ENCODE measurements around the gene MRPS14. TPM values are rescaled to one million over a fixed set of nuclear protein-coding genes. Genes with fewer than 3 reads are reported as not detected.

The MRPS14 gene
- total and polyA plus RNA-seq, 2 of the 4 experiments (the other 2 are of a cell fraction) = 22.0 to 23.1 TPM

- BruUV-seq (replicated peaks) = no TSS peak
Observed at GRCh38 chr1:174974711-174975119, 48.5 kb downstream of the MRPS14 start.

More at GRCh38 chr1:174974711-174975119, 48.5 kb downstream of the MRPS14 start:
- in situ Hi-C loops (cut with MboI; ENCODE audit: low sequenced_read_pairs) (loop anchor here (25.0 kb wide), 1 partner anchor 712 kb away; no protein-coding TSS in a partner anchor), intact Hi-C loops (cut with micrococcal nuclease) (no loop called here), dilution Hi-C loops (cut with HindIII; ENCODE audit: low sequenced_read_pairs, unreplicated experiment) (no loop called here)
- no peak overlapping the region for H3K23ac ChIP-seq (ENCODE audit: low read depth, low read length)
- H2BK20ac ChIP-seq (ENCODE audit: low read depth, low read length) = no peak overlapping the region
- no peak overlapping the region for H2BK5ac ChIP-seq (ENCODE audit: low read depth, low read length, poor library complexity, severe bottlenecking)
- H3K9me1 ChIP-seq (ENCODE audit: insufficient read depth, low read length) = no peaks in the 10 kb centered on the region
- ChIA-PET CTCF (no interaction called here), POLR2A (ENCODE audit: unreplicated experiment) (no interaction called here)
- H3K9ac ChIP-seq (ENCODE audit: low read depth, low read length) = no peak overlapping the region
- no peak overlapping the region for H2AK5ac ChIP-seq (ENCODE audit: low read depth, low read length)
- no peaks in the 10 kb centered on the region for H4K20me1 ChIP-seq (ENCODE audit: insufficient read depth, low read length)
- H3K27ac ChIP-seq (ENCODE audit: insufficient read depth, low read length) = no peak overlapping the region
- H4K5ac ChIP-seq (ENCODE audit: low read depth, low read length) = no peak overlapping the region
- no peak overlapping the region for H3K4me2 ChIP-seq (ENCODE audit: low read depth, low read length)
- H3K56ac ChIP-seq (ENCODE audit: extremely low read depth, insufficient read depth, low read length) = no peak overlapping the region
- no peak overlapping the region for H2AK9ac ChIP-seq (replicated peaks; ENCODE audit: low read depth, low read length, poor library complexity)
- no peak overlapping the region for H2AFZ ChIP-seq (replicated peaks; ENCODE audit: low read length, poor library complexity)
- no peak overlapping the region for H3K18ac ChIP-seq (ENCODE audit: low read depth, low read length)
- no peak overlapping the region for H4K8ac ChIP-seq (ENCODE audit: low read depth in 2 of 2, low read length in 2 of 2)
- no peak overlapping the region for H3K14ac ChIP-seq (replicated peaks; ENCODE audit: low read depth, low read length)
- H3K4ac ChIP-seq (ENCODE audit: low read depth, low read length) = no peak overlapping the region
- ATAC-seq (ENCODE audit: low read depth) = no peak
- no peaks in the 10 kb centered on the region for H3K36me3 ChIP-seq (ENCODE audit: control insufficient read depth, insufficient read depth, low read length)
- no peaks in the 10 kb centered on the region; the same call in 1 of the 2 replicates for H3K27me3 ChIP-seq (ENCODE audit: control insufficient read depth, insufficient read depth, low read length)
- no peak overlapping the region for H2BK15ac ChIP-seq (ENCODE audit: low read depth, low read length)
- no peak overlapping the region for H4K91ac ChIP-seq (ENCODE audit: insufficient read depth, low read depth, low read length)
- no peaks in the 10 kb centered on the region for H3K79me1 ChIP-seq (ENCODE audit: low read depth in 1 of 2, low read length in 2 of 2)
- no peaks in the 10 kb centered on the region for H3K9me3 ChIP-seq (ENCODE audit: control insufficient read depth, insufficient read depth, low read length)
- DNase-seq = no peak
- no peak overlapping the region for H2BK120ac ChIP-seq (ENCODE audit: low read depth, low read length)
- no CpG with 5 or more reads among the region's 2 CpGs for WGBS, 2 experiments (ENCODE audit: extremely low coverage in 2 of 2, insufficient read length in 1 of 2)
- H3K4me1 ChIP-seq (ENCODE audit: control insufficient read depth, insufficient read depth, low read length) = peaks cover 2% of the 10 kb centered on the region; the same call in 1 of the 2 replicates
- no peak overlapping the region for H3K4me3 ChIP-seq (ENCODE audit: insufficient read depth, low read depth, low read length)
- no peak for TF ChIP-seq CHD1 (IDR thresholded peaks at IDR 0.05; ENCODE audit: low read depth, low read length)
- TF ChIP-seq RAD21 (IDR thresholded peaks at IDR 0.05; ENCODE audit: low read length) = no peak
- no peak for TF ChIP-seq ELK1 (IDR thresholded peaks at IDR 0.05; ENCODE audit: borderline replicate concordance, low read depth, low read length)
- TF ChIP-seq CTCF (conservative IDR thresholded peaks at IDR 0.05; ENCODE audit: low read depth, low read length) = no peak
- no peak for TF ChIP-seq MXI1 (IDR thresholded peaks at IDR 0.05; ENCODE audit: borderline replicate concordance, low read depth, low read length)
- TF ChIP-seq NFE2L2 (IDR thresholded peaks at IDR 0.05; ENCODE audit: low read depth, low read length) = no peak
- TF ChIP-seq BHLHE40 (IDR thresholded peaks at IDR 0.05; ENCODE audit: low read depth, low read length) = no peak
- no peak for TF ChIP-seq CEBPB (IDR thresholded peaks at IDR 0.05; ENCODE audit: low read depth, low read length)
- no peak for TF ChIP-seq RFX5 (IDR thresholded peaks at IDR 0.05; ENCODE audit: low read depth, low read length)
- TF ChIP-seq MAZ (IDR thresholded peaks at IDR 0.05; ENCODE audit: borderline replicate concordance, low read depth, low read length) = no peak
- TF ChIP-seq SMC3 (IDR thresholded peaks at IDR 0.05; ENCODE audit: low read depth, low read length) = no peak
- TF ChIP-seq POLR2A (IDR thresholded peaks at IDR 0.05; ENCODE audit: low read depth, low read length) = no peak
- TF ChIP-seq RCOR1 (IDR thresholded peaks at IDR 0.05; ENCODE audit: insufficient replicate concordance, low read length) = no peak

Data from IMR-90 (cell line).